OCI-LY3 (cell line): Measurements from ENCODE around the gene KDM4B.

Source experiments
- H2AFZ ChIP-seq: fragments of 200-600, 300-600 bp; shearing (Covaris generic); 2 replicates; pipeline ENCODE4 v1.6.0; 2014; ENCODE audit warnings: antibody characterized with exemption, low read depth, low read length
- H3K27ac ChIP-seq: fragments of 200-600, 300-600 bp; sonication (generic); 2 replicates; pipeline ENCODE4 v1.5.1; 2014; ENCODE audit warnings: mild to moderate bottlenecking, low read length, moderate library complexity, mixed read lengths
- H3K27me3 ChIP-seq: fragments of 200-600, 300-600 bp; sonication (generic); 2 replicates; pipeline ENCODE4 v1.6.1; 2014; ENCODE audit warnings: low read depth, low read length, mixed read lengths
- H3K36me3 ChIP-seq: fragments of 200-600, 300-600 bp; sonication (generic); replicated peaks from 2 replicates; pipeline ENCODE3; 2014; ENCODE audit warnings: low read depth, low read length, mixed read lengths
- H3K4me1 ChIP-seq: fragments of 300-600, 200-600 bp; sonication (generic); 2 replicates; pipeline ENCODE4 v1.6.1; 2014; ENCODE audit warnings: low read length, mixed read lengths
- H3K4me2 ChIP-seq: fragments of 200-600, 300-600 bp; sonication (generic); 2 replicates; pipeline ENCODE4 v1.6.1; 2014; ENCODE audit warnings: low read length, mixed read lengths
- H3K4me3 ChIP-seq: fragments of 300-600, 200-600 bp; sonication (generic); 2 replicates; pipeline ENCODE4 v1.5.1; 2014; ENCODE audit warnings: antibody characterized with exemption, mild to moderate bottlenecking, low read length, moderate library complexity
- H3K79me2 ChIP-seq: fragments of 300-600, 200-600 bp; shearing (Covaris generic); 2 replicates; pipeline ENCODE4 v1.6.1; 2014; ENCODE audit warnings: mild to moderate bottlenecking, low read length, mixed read lengths
- H3K9ac ChIP-seq: fragments of 300-600, 200-600 bp; shearing (Covaris generic); 2 replicates; pipeline ENCODE4 v1.6.0; 2014; ENCODE audit warnings: mild to moderate bottlenecking, low read length, moderate library complexity
- H3K9me3 ChIP-seq: fragments of 200-600, 300-600 bp; shearing (Covaris generic); 2 replicates; pipeline ENCODE4 v1.6.1; 2014; ENCODE audit warnings: low read length, mixed read lengths; ENCODE audit not compliant: insufficient read depth
- H4K20me1 ChIP-seq: fragments of 200-600, 300-600 bp; sonication (generic); 2 replicates; pipeline ENCODE4 v1.6.1; 2016; ENCODE audit warnings: low read length, mixed read lengths; ENCODE audit not compliant: insufficient read depth
- CTCF ChIP-seq: fragments of 200-600, 300-600 bp; sonication (generic); IDR thresholded peaks from 2 replicates; pipeline ENCODE4 v1.5.1; 2014; ENCODE audit warnings: antibody characterized with exemption, low read length, low read depth
- EZH2phosphoT487 ChIP-seq: fragments of 200-600 bp; shearing (Covaris generic); IDR thresholded peaks from 2 replicates; pipeline ENCODE4 v1.6.1; 2018; ENCODE audit warnings: antibody characterized with exemption, mixed run types, low read depth

The KDM4B gene

GRCh38 chr19:5032101-5032967, 63.4 kb downstream of the KDM4B start:
- Histone ChIP-seq H3K36me3 (peaks cover 18% of the 10 kb centered on the region), H3K9me3 (no peaks in the 10 kb centered on the region), H3K4me2 (no peak overlapping the region), H3K27me3 (no peaks in the 10 kb centered on the region), H3K9ac (no peak overlapping the region), H3K4me1 (no peaks in the 10 kb centered on the region), H3K79me2 (peaks cover 51% of the 10 kb centered on the region), H4K20me1 (peaks cover 92% of the 10 kb centered on the region), H2AFZ (no peak overlapping the region), H3K4me3 (no peak overlapping the region), H3K27ac (no peak overlapping the region)
- no peak for TF ChIP-seq CTCF
- TF ChIP-seq EZH2phosphoT487, result no peak

- H3K36me3 ChIP-seq, result peaks cover 21% of the 10 kb centered on the region
Observed at GRCh38 chr19:5035105-5035761, 66.3 kb downstream of the KDM4B start.

GRCh38 chr19:5035793-5036697, 67.1 kb downstream of the KDM4B start:
- H3K27me3 ChIP-seq, result no peaks in the 10 kb centered on the region
- peaks cover 23% of the 10 kb centered on the region for H3K36me3 ChIP-seq
- H3K4me1 ChIP-seq, result no peaks in the 10 kb centered on the region
- H3K4me3 ChIP-seq, result no peak overlapping the region
- no peak overlapping the region for H2AFZ ChIP-seq
- no peak overlapping the region for H3K27ac ChIP-seq
- no peak overlapping the region for H3K9ac ChIP-seq
- peaks cover 23% of the 10 kb centered on the region for H3K79me2 ChIP-seq
- TF ChIP-seq EZH2phosphoT487 (no peak), CTCF (no peak)
- H4K20me1 ChIP-seq, result peaks cover 76% of the 10 kb centered on the region
- no peaks in the 10 kb centered on the region for H3K9me3 ChIP-seq
- no peak overlapping the region for H3K4me2 ChIP-seq

More at GRCh38 chr19:5035105-5035761, 66.3 kb downstream of the KDM4B start:
- H3K4me1 ChIP-seq, result no peaks in the 10 kb centered on the region
- H3K4me2 ChIP-seq, result no peak overlapping the region
- TF ChIP-seq CTCF (no peak), EZH2phosphoT487 (no peak)
- peaks cover 31% of the 10 kb centered on the region for H3K79me2 ChIP-seq
- no peak overlapping the region for H3K9ac ChIP-seq
- H3K4me3 ChIP-seq, result no peak overlapping the region
- no peak overlapping the region for H3K27ac ChIP-seq
- peaks cover 84% of the 10 kb centered on the region for H4K20me1 ChIP-seq
- no peaks in the 10 kb centered on the region for H3K27me3 ChIP-seq
- no peaks in the 10 kb centered on the region for H3K9me3 ChIP-seq
- H2AFZ ChIP-seq, result no peak overlapping the region
